ENCODE data around the gene ARHGAP35. TPM values are rescaled to one million over a fixed set of nuclear protein-coding genes. Genes with fewer than 3 reads are reported as not detected.

Gene ARHGAP35
- total and polyA plus RNA-seq, 10 of the 15 experiments (the other 5 are each of a cell fraction or from before 2014, with no cell fraction given), result 0.85 to 29.9 (median 11.5) TPM

DNA sequence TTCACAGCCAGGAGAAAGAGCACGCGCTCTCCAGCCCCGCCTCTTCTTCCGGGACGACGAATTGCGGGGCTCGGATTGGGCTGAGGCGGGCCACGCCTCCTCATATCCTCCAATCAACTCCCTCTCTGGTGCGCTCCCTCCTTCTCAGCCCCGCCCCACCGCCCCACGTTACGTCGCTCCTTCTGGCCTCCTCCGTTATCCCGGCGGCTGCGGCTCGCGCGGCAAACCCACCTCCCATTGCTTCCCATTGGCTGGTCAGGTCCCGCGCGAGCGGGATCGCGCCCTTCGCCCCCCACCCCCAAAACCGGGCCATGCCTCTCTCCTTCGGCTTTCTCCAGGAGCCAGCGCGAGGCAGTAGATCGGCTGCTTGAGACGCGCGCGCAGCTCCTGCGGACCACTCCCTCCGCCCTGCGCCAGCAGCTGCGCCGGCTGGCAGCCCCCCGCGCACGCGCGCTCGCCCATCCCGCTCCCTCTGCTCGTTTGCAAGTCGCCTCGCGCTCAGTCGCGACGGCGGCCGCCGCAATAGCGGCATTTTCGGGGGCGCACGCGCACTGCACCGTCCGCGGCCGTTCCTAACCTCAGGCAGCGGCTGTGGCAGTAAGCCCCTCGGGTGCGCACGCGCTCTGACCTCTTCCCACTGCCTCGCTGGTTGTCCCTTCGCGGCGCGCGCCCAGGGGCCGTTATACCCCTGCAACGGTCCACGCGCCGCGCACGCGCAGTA lies 512 bp upstream of the ARHGAP35 start (continued):
- TF ChIP-seq, protein P1, sequence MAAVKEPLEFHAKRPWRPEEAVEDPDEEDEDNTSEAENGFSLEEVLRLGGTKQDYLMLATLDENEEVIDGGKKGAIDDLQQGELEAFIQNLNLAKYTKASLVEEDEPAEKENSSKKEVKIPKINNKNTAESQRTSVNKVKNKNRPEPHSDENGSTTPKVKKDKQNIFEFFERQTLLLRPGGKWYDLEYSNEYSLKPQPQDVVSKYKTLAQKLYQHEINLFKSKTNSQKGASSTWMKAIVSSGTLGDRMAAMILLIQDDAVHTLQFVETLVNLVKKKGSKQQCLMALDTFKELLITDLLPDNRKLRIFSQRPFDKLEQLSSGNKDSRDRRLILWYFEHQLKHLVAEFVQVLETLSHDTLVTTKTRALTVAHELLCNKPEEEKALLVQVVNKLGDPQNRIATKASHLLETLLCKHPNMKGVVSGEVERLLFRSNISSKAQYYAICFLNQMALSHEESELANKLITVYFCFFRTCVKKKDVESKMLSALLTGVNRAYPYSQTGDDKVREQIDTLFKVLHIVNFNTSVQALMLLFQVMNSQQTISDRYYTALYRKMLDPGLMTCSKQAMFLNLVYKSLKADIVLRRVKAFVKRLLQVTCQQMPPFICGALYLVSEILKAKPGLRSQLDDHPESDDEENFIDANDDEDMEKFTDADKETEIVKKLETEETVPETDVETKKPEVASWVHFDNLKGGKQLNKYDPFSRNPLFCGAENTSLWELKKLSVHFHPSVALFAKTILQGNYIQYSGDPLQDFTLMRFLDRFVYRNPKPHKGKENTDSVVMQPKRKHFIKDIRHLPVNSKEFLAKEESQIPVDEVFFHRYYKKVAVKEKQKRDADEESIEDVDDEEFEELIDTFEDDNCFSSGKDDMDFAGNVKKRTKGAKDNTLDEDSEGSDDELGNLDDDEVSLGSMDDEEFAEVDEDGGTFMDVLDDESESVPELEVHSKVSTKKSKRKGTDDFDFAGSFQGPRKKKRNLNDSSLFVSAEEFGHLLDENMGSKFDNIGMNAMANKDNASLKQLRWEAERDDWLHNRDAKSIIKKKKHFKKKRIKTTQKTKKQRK (IDR thresholded peaks at IDR 0.05; ENCODE audit: low read depth, low read length), result no peak
- peak; percentile 98 for TF ChIP-seq HDGF (IDR thresholded peaks at IDR 0.05)
- TF ChIP-seq SPI1 (IDR thresholded peaks at IDR 0.05; ENCODE audit: borderline replicate concordance, insufficient read depth, low read depth, low read length), result no peak
- TF ChIP-seq, protein P2, sequence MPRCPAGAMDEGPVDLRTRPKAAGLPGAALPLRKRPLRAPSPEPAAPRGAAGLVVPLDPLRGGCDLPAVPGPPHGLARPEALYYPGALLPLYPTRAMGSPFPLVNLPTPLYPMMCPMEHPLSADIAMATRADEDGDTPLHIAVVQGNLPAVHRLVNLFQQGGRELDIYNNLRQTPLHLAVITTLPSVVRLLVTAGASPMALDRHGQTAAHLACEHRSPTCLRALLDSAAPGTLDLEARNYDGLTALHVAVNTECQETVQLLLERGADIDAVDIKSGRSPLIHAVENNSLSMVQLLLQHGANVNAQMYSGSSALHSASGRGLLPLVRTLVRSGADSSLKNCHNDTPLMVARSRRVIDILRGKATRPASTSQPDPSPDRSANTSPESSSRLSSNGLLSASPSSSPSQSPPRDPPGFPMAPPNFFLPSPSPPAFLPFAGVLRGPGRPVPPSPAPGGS (IDR thresholded peaks at IDR 0.05; ENCODE audit: borderline replicate concordance, insufficient read depth, low read depth, low read length, poor library complexity, severe bottlenecking), result no peak
- TF ChIP-seq TAF1 (IDR thresholded peaks at IDR 0.05; ENCODE audit: borderline replicate concordance, low read depth, low read length), result peak; percentile 77
- TF ChIP-seq ZNF217 (IDR thresholded peaks at IDR 0.05), result no peak
- 0 out of 4 replicates have a peak, but pooled peaks of 1 of the 2 experiments have one; percentile 25 for TF ChIP-seq EP300 (IDR thresholded peaks at IDR 0.05; ENCODE audit: borderline replicate concordance in 1 of 2, control insufficient read depth in 1 of 2, low read depth in 2 of 2, low read length in 2 of 2)
- peak; percentile 55 for TF ChIP-seq HDAC6 (IDR thresholded peaks at IDR 0.05; ENCODE audit: unreplicated experiment)
- TF ChIP-seq MXI1 (IDR thresholded peaks at IDR 0.05; ENCODE audit: low read depth, low read length), result peak; percentile 89
- TF ChIP-seq ZNF622 (IDR thresholded peaks at IDR 0.05), result no peak
- no peak for TF ChIP-seq ZNF24 (IDR thresholded peaks at IDR 0.05)
- TF ChIP-seq ZSCAN29 (IDR thresholded peaks at IDR 0.05), result no peak
- TF ChIP-seq, protein P3, sequence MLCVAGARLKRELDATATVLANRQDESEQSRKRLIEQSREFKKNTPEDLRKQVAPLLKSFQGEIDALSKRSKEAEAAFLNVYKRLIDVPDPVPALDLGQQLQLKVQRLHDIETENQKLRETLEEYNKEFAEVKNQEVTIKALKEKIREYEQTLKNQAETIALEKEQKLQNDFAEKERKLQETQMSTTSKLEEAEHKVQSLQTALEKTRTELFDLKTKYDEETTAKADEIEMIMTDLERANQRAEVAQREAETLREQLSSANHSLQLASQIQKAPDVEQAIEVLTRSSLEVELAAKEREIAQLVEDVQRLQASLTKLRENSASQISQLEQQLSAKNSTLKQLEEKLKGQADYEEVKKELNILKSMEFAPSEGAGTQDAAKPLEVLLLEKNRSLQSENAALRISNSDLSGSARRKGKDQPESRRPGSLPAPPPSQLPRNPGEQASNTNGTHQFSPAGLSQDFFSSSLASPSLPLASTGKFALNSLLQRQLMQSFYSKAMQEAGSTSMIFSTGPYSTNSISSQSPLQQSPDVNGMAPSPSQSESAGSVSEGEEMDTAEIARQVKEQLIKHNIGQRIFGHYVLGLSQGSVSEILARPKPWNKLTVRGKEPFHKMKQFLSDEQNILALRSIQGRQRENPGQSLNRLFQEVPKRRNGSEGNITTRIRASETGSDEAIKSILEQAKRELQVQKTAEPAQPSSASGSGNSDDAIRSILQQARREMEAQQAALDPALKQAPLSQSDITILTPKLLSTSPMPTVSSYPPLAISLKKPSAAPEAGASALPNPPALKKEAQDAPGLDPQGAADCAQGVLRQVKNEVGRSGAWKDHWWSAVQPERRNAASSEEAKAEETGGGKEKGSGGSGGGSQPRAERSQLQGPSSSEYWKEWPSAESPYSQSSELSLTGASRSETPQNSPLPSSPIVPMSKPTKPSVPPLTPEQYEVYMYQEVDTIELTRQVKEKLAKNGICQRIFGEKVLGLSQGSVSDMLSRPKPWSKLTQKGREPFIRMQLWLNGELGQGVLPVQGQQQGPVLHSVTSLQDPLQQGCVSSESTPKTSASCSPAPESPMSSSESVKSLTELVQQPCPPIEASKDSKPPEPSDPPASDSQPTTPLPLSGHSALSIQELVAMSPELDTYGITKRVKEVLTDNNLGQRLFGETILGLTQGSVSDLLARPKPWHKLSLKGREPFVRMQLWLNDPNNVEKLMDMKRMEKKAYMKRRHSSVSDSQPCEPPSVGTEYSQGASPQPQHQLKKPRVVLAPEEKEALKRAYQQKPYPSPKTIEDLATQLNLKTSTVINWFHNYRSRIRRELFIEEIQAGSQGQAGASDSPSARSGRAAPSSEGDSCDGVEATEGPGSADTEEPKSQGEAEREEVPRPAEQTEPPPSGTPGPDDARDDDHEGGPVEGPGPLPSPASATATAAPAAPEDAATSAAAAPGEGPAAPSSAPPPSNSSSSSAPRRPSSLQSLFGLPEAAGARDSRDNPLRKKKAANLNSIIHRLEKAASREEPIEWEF (IDR thresholded peaks at IDR 0.05; ENCODE audit: insufficient replicate concordance, low read depth, low read length), result no peak
- no peak for TF ChIP-seq NFIC (IDR thresholded peaks at IDR 0.05; ENCODE audit: low read depth, low read length)
- TF ChIP-seq, protein P4, sequence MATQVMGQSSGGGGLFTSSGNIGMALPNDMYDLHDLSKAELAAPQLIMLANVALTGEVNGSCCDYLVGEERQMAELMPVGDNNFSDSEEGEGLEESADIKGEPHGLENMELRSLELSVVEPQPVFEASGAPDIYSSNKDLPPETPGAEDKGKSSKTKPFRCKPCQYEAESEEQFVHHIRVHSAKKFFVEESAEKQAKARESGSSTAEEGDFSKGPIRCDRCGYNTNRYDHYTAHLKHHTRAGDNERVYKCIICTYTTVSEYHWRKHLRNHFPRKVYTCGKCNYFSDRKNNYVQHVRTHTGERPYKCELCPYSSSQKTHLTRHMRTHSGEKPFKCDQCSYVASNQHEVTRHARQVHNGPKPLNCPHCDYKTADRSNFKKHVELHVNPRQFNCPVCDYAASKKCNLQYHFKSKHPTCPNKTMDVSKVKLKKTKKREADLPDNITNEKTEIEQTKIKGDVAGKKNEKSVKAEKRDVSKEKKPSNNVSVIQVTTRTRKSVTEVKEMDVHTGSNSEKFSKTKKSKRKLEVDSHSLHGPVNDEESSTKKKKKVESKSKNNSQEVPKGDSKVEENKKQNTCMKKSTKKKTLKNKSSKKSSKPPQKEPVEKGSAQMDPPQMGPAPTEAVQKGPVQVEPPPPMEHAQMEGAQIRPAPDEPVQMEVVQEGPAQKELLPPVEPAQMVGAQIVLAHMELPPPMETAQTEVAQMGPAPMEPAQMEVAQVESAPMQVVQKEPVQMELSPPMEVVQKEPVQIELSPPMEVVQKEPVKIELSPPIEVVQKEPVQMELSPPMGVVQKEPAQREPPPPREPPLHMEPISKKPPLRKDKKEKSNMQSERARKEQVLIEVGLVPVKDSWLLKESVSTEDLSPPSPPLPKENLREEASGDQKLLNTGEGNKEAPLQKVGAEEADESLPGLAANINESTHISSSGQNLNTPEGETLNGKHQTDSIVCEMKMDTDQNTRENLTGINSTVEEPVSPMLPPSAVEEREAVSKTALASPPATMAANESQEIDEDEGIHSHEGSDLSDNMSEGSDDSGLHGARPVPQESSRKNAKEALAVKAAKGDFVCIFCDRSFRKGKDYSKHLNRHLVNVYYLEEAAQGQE (IDR thresholded peaks at IDR 0.05; ENCODE audit: low read depth, low read length), result no peak

All from GM12878 (cell line).